ENCODE data around the gene PLXNA2.

PLXNA2 gene

GRCh38 chr1:208120431-208120790 is 123.8 kb downstream of the PLXNA2 start:
- no peak overlapping the region for H3K4me3 ChIP-seq (ENCODE audit: low read depth, low read length)
- TF ChIP-seq CTCF (IDR thresholded peaks at IDR 0.05; ENCODE audit: low read depth, low read length) = no peak

GRCh38 chr1:208118841-208119606 is 125.2 kb downstream of the PLXNA2 start:
- TF ChIP-seq CTCF (IDR thresholded peaks at IDR 0.05; ENCODE audit: low read depth, low read length) = no peak
- no peak overlapping the region for H3K4me3 ChIP-seq (ENCODE audit: low read depth, low read length)

GRCh38 chr1:208118306-208118705 is 125.9 kb downstream of the PLXNA2 start:
- no peak overlapping the region for H3K4me3 ChIP-seq (ENCODE audit: low read depth, low read length)
- TF ChIP-seq CTCF (IDR thresholded peaks at IDR 0.05; ENCODE audit: low read depth, low read length) = no peak

GRCh38 chr1:208117826-208118225 is 126.4 kb downstream of the PLXNA2 start:
- H3K4me3 ChIP-seq (ENCODE audit: low read depth, low read length) = no peak overlapping the region
- TF ChIP-seq CTCF (IDR thresholded peaks at IDR 0.05; ENCODE audit: low read depth, low read length) = no peak

- no peak overlapping the region for H3K4me3 ChIP-seq (ENCODE audit: low read depth, low read length)
- no peak for TF ChIP-seq CTCF (IDR thresholded peaks at IDR 0.05; ENCODE audit: low read depth, low read length)
These were observed 126.8 kb downstream of the PLXNA2 start for GRCh38 chr1:208117409-208117808.

GRCh38 chr1:208115924-208116640 is 128.1 kb downstream of the PLXNA2 start:
- no peak overlapping the region for H3K4me3 ChIP-seq (ENCODE audit: low read depth, low read length)
- no peak for TF ChIP-seq CTCF (IDR thresholded peaks at IDR 0.05; ENCODE audit: low read depth, low read length)

GRCh38 chr1:208113011-208113410 is 131.2 kb downstream of the PLXNA2 start:
- TF ChIP-seq CTCF (IDR thresholded peaks at IDR 0.05; ENCODE audit: low read depth, low read length) = no peak
- H3K4me3 ChIP-seq (ENCODE audit: low read depth, low read length) = no peak overlapping the region

Data from WI38 (cell line).